ENCODE data around the gene TEAD3. TPM values are rescaled to one million over a fixed set of nuclear protein-coding genes. Genes with fewer than 3 reads are reported as not detected.

TEAD3 gene
- total RNA-seq, 2 experiments from 2014 or later: not detected

DNA sequence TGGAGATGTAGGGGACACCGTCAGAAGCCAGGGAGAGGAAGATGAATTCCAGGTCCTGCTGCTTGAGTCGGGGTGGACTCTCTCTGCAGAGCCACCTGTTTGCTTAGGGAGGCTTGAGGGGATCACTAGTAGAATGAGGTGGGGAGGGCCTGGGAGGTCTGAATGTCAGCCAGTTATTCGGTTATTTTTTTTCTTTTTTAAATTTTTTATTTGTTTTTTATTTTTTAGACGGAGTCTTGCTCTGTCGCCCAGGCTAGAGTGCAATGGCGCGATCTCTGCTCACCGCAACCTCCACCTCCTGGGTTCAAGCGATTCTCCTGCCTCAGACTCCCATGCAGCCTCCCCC lies 8.4 kb downstream of the TEAD3 start:
- CTCF ChIA-PET (ENCODE audit: unreplicated experiment): no interaction called here

DNA sequence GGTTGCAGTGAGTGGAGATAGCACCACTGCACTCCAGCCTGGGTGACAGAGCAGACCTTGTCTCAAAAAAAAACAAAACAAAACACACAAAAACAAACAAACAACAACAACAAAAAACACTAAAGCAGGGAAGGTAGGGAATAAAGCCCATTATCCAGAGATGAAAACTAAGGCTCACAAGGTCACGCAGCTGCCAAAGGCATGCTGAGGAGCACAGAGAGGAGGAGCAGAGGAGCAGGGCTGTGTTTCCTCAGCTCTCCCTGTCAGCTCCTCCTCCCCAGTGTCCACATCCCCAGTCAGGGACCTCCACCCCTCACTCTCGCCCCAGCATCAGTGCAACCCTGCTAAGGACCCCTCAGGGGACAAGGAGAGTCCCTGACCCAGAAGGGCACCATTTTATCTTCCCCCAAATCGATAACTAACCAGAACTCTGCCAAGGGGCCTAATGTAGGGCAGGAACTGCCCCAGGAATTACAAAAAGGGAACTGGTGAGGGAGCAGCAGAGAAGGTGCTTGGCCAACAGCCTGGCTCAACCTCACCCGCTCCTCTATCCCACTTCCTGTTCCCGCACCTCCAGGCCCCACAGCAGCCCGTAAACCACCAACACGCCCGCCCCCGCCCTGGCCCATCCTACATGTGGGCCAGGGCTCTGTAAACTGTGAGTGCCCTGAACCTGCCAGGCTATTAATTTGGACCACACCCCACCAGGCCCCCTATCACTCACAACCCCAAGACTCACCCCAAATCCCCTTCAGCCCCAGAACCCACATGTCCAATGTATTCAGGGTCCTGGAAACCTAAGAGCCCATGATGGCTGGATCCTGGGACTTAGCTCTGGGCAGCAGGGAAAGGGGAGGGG lies 9.0 kb downstream of the TEAD3 start:
- Histone ChIP-seq H3K4me1 (ENCODE audit: insufficient read depth, low read length, poor library complexity, severe bottlenecking) (no peaks in the 10 kb centered on the region), H3K79me2 (ENCODE audit: insufficient read depth, low read depth, low read length) (no peaks in the 10 kb centered on the region), H4K20me1 (ENCODE audit: insufficient read depth, low read length) (no peaks in the 10 kb centered on the region), H2AFZ (ENCODE audit: low read length) (no peak overlapping the region), H3K4me3 (ENCODE audit: low read depth, low read length, poor library complexity, severe bottlenecking) (no peak overlapping the region), H3K27ac (ENCODE audit: low read depth, low read length, poor library complexity, severe bottlenecking) (no peak overlapping the region), H3K4me2 (ENCODE audit: low read length) (no peak overlapping the region), H3K36me3 (ENCODE audit: insufficient read depth, low read length) (no peaks in the 10 kb centered on the region), H3K9me3 (ENCODE audit: low read length) (no peaks in the 10 kb centered on the region), H3K9me2 (ENCODE audit: insufficient read depth, low read length) (no peaks in the 10 kb centered on the region)
- DNase-seq (ENCODE audit: low spot score): no peak
- ChIA-PET POLR2A (no interaction called here), CTCF (ENCODE audit: unreplicated experiment) (no interaction called here)
- no TSS peak for BruUV-seq (replicated peaks)
- TF ChIP-seq CTCF (conservative IDR thresholded peaks at IDR 0.05; ENCODE audit: low read length) (no peak), EZH2phosphoT487 (IDR thresholded peaks at IDR 0.05; ENCODE audit: borderline replicate concordance, low read depth, low read length) (no peak)
- intact Hi-C loops (cut with micrococcal nuclease; ENCODE audit: unreplicated experiment): no loop called here

More for the DNA sequence above, 8.4 kb downstream of the TEAD3 start:
- Histone ChIP-seq H3K4me3 (ENCODE audit: low read depth, low read length, poor library complexity, severe bottlenecking) (no peak overlapping the region), H3K4me1 (ENCODE audit: insufficient read depth, low read length, poor library complexity, severe bottlenecking) (no peaks in the 10 kb centered on the region), H3K79me2 (ENCODE audit: insufficient read depth, low read depth, low read length) (no peaks in the 10 kb centered on the region), H3K27ac (ENCODE audit: low read depth, low read length, poor library complexity, severe bottlenecking) (no peak overlapping the region), H3K9me2 (ENCODE audit: insufficient read depth, low read length) (no peaks in the 10 kb centered on the region), H3K9me3 (ENCODE audit: low read length) (no peaks in the 10 kb centered on the region), H4K20me1 (ENCODE audit: insufficient read depth, low read length) (no peaks in the 10 kb centered on the region), H2AFZ (ENCODE audit: low read length) (no peak overlapping the region), H3K36me3 (ENCODE audit: insufficient read depth, low read length) (no peaks in the 10 kb centered on the region), H3K4me2 (ENCODE audit: low read length) (no peak overlapping the region)
- no peak for DNase-seq (ENCODE audit: low spot score)
- POLR2A ChIA-PET: interaction anchor here (0.6 kb wide), 1 partner anchor 449 kb away, joined by 3 read pairs; no protein-coding TSS in a partner anchor
- BruUV-seq (replicated peaks): no TSS peak
- intact Hi-C loops (cut with micrococcal nuclease; ENCODE audit: unreplicated experiment): no loop called here
- TF ChIP-seq CTCF (conservative IDR thresholded peaks at IDR 0.05; ENCODE audit: low read length) (no peak), EZH2phosphoT487 (IDR thresholded peaks at IDR 0.05; ENCODE audit: borderline replicate concordance, low read depth, low read length) (no peak)
